HCT116 (cell line): Measurements from ENCODE around the gene KCNH6. TPM values are rescaled to one million over a fixed set of nuclear protein-coding genes. Genes with fewer than 3 reads are reported as not detected.

Experiments used
- ATAC-seq: fragments of 200-7000 bp; cut with Tn5 transposase; 2 replicates; pipeline ENCODE4 v1.9.1; 2020; ENCODE audit warnings: mild to moderate bottlenecking, moderate library complexity
- BruUV-seq: library from RNA; stranded (reverse); fragments of 400-500 nt; replicated peaks from 2 replicates; lab custom pipeline; 2021; lab: Mats Ljungman, UMichigan
- CTCF ChIA-PET: fragments of 300-600 bp; sonication (Branson Sonifier 250); formaldehyde crosslinking; loops from one replicate; lab custom pipeline; 2021; ENCODE audit warnings: antibody characterized with exemption; lab: Charles Lee
- POLR2A ChIA-PET: fragments of 300-600, 350-600 bp; sonication (Branson Sonifier 250); formaldehyde crosslinking; loops from one replicate; lab custom pipeline; 2021; ENCODE audit warnings: antibody characterized with exemption; lab: Charles Lee
- RAD21 ChIA-PET, 2 experiments: fragments of 300-600 bp; sonication (Branson Sonifier 250); formaldehyde crosslinking; loops; one replicate each; lab custom pipeline; 2023; ENCODE audit warnings: low total read pairs in 2 of 2; ENCODE audit not compliant: uncharacterized antibody in 2 of 2, unreplicated experiment in 2 of 2, low non-redundant PET in 1 of 2; lab: Charles Lee
- DNase-seq: peaks from one replicate; pipeline ENCODE4 v3.0.0-alpha.2; 2010; ENCODE audit warnings: low read depth, low spot score
- H2AFZ ChIP-seq: fragments of 200-600 bp; shearing (Covaris generic), sonication (generic); 2 replicates; pipeline ENCODE4 v1.6.1; 2017; ENCODE audit warnings: low read depth, mixed run types, mixed read lengths, antibody characterized with exemption, low read length; ENCODE audit not compliant: poor library complexity, severe bottlenecking
- H3K27ac ChIP-seq: 2 replicates; pipeline ENCODE4 v1.5.1; 2012; ENCODE audit warnings: low read depth, low read length
- H3K27me3 ChIP-seq: fragments of 200-600 bp; sonication (generic); 2 replicates; pipeline ENCODE4 v1.6.1; 2016; ENCODE audit warnings: mixed run types, low read length, mixed read lengths; ENCODE audit not compliant: insufficient read depth
- H3K36me3 ChIP-seq, 2 experiments: fragments of 200-500 bp in 1 of 2; fragments of 200-600 bp in 1 of 2; sonication (Bioruptor generic) in 1 of 2; sonication (generic) in 1 of 2; 2 replicates each; pipeline versions ENCODE4 v1.5.1 to v1.6.1; 2014 to 2016; ENCODE audit warnings: low read length in 2 of 2, inconsistent platforms in 1 of 2, mixed read lengths in 1 of 2, mixed run types in 1 of 2; ENCODE audit not compliant: insufficient read depth in 2 of 2, control insufficient read depth in 1 of 2
- H3K4me1 ChIP-seq, 2 experiments: fragments of 200-600 bp in 1 of 2; sonication (generic) in 1 of 2; 2 replicates each; pipeline versions ENCODE4 v1.5.1 to v1.6.1; 2012 to 2017; ENCODE audit warnings: low read length in 2 of 2, inconsistent platforms in 1 of 2, mild to moderate bottlenecking in 1 of 2, mixed read lengths in 1 of 2, mixed run types in 1 of 2, moderate library complexity in 1 of 2; ENCODE audit not compliant: insufficient read depth in 2 of 2, control insufficient read depth in 1 of 2
- H3K4me2 ChIP-seq: fragments of 200-600 bp; sonication (generic); 2 replicates; pipeline ENCODE4 v1.6.1; 2017; ENCODE audit warnings: mixed run types, low read length, mixed read lengths
- H3K4me3 ChIP-seq, 2 experiments: fragments of 200-600 bp in 1 of 2; sonication (generic) in 1 of 2; replicated peaks in 1 of 2; 2 replicates each; pipeline ENCODE4 v1.5.1; 2011 to 2016; ENCODE audit warnings: low read length in 2 of 2, control low read depth in 1 of 2, low read depth in 1 of 2, mild to moderate bottlenecking in 1 of 2, mixed read lengths in 1 of 2, mixed run types in 1 of 2
- H3K79me2 ChIP-seq: fragments of 200-600 bp; sonication (generic); 2 replicates; pipeline ENCODE4 v1.6.1; 2017; ENCODE audit warnings: mild to moderate bottlenecking, mixed run types, low read length, moderate library complexity, mixed read lengths; ENCODE audit not compliant: insufficient read depth
- H3K9ac ChIP-seq: fragments of 200-600 bp; sonication (generic); 2 replicates; pipeline ENCODE4 v1.6.1; 2016; ENCODE audit warnings: low read length, mixed read lengths
- H3K9me2 ChIP-seq: fragments of 200-600 bp; sonication (generic), shearing (Covaris generic); 2 replicates; pipeline ENCODE4 v1.6.1; 2017; ENCODE audit warnings: mixed run types, mild to moderate bottlenecking, moderate library complexity; ENCODE audit not compliant: insufficient read depth
- H3K9me3 ChIP-seq, 2 experiments: fragments of 200-500 bp in 1 of 2; fragments of 200-600 bp in 1 of 2; sonication (Bioruptor generic) in 1 of 2; sonication (generic) in 1 of 2; 2 replicates each; pipeline ENCODE4 v1.6.1; 2014 to 2017; ENCODE audit warnings: low read length in 2 of 2, mixed read lengths in 2 of 2, inconsistent platforms in 1 of 2, low read depth in 1 of 2, mild to moderate bottlenecking in 1 of 2, mixed run types in 1 of 2, moderate library complexity in 1 of 2; ENCODE audit not compliant: control insufficient read depth in 1 of 2, insufficient read depth in 1 of 2
- H4K20me1 ChIP-seq: fragments of 200-600 bp; sonication (generic), shearing (Covaris generic); 2 replicates; pipeline ENCODE4 v1.6.1; 2017; ENCODE audit warnings: mixed run types, mild to moderate bottlenecking, moderate library complexity; ENCODE audit not compliant: insufficient read depth
- CBX3 ChIP-seq: IDR thresholded peaks from 2 replicates; pipeline ENCODE4 v1.6.1; 2012; ENCODE audit warnings: low read depth
- EGR1 ChIP-seq: IDR thresholded peaks from 2 replicates; pipeline ENCODE4 v1.6.1; 2012; ENCODE audit warnings: low read depth
- ELF1 ChIP-seq: IDR thresholded peaks from 2 replicates; pipeline ENCODE4 v1.6.1; 2012; ENCODE audit warnings: low read depth, borderline replicate concordance
- EZH2 ChIP-seq: fragments of 200-600 bp; sonication (generic); IDR thresholded peaks from 2 replicates; pipeline ENCODE4 v1.6.1; 2017; ENCODE audit warnings: antibody characterized with exemption, mixed run types
- EZH2phosphoT487 ChIP-seq: fragments of 200-600 bp; IDR thresholded peaks from 2 replicates; pipeline ENCODE4 v1.6.1; 2018; ENCODE audit warnings: antibody characterized with exemption, borderline replicate concordance
- FOSL1 ChIP-seq: IDR thresholded peaks from 2 replicates; pipeline ENCODE4 v1.6.1; 2012; ENCODE audit warnings: low read depth
- POLR2A ChIP-seq: IDR thresholded peaks from 2 replicates; pipeline ENCODE4 v1.7.0; 2011; ENCODE audit warnings: borderline replicate concordance; ENCODE audit not compliant: insufficient read depth, insufficient read length; ENCODE audit errors: extremely low read depth
- POLR2AphosphoS5 ChIP-seq: IDR thresholded peaks from 2 replicates; pipeline ENCODE4 v1.6.1; 2011; ENCODE audit warnings: mild to moderate bottlenecking, low read depth, low read length, moderate library complexity
- RAD21 ChIP-seq: IDR thresholded peaks from 2 replicates; pipeline ENCODE4 v1.6.1; 2012; ENCODE audit warnings: low read depth, mild to moderate bottlenecking
- SP1 ChIP-seq: IDR thresholded peaks from 2 replicates; pipeline ENCODE4 v1.6.1; 2012; ENCODE audit warnings: low read depth
- TCF7L2 ChIP-seq: IDR thresholded peaks from 2 replicates; pipeline ENCODE4 v1.7.0; 2011; ENCODE audit warnings: borderline replicate concordance, inconsistent platforms; ENCODE audit not compliant: insufficient read depth, insufficient read length; ENCODE audit errors: extremely low read depth
- ZFX ChIP-seq: fragments of 450-650 bp; IDR thresholded peaks from 2 replicates; pipeline ENCODE4 v1.6.1; 2017
- intact Hi-C: fragments of 100-400 bp; cut with micrococcal nuclease; formaldehyde crosslinking; loops from 2 replicates; pipeline ENCODE4 v1.10.0; 2022
- total RNA-seq: library from RNA; stranded (reverse); gene quantifications from one replicate; pipeline ENCODE4 v1.2.1, GENCODE V29; 2021; ENCODE audit not compliant: unreplicated experiment
- TF ChIP-seq, protein P1 (sequence below), 3 experiments: fragments of 200-600 bp in 1 of 3; sonication (generic) in 1 of 3; IDR thresholded peaks in 2 of 3; conservative IDR thresholded peaks in 1 of 3; 2 replicates each; pipeline ENCODE4 v1.5.1; 2012 to 2017; ENCODE audit warnings: low read depth in 2 of 3, low read length in 2 of 3, antibody characterized with exemption in 1 of 3, borderline replicate concordance in 1 of 3, control low read depth in 1 of 3, mild to moderate bottlenecking in 1 of 3, mixed read lengths in 1 of 3, mixed run types in 1 of 3, moderate library complexity in 1 of 3; ENCODE audit not compliant: insufficient read depth in 1 of 3
- TF ChIP-seq, protein P2 (sequence below): IDR thresholded peaks from 2 replicates; pipeline ENCODE4 v1.6.1; 2012; ENCODE audit warnings: low read depth
- TF ChIP-seq, protein P3 (sequence below): IDR thresholded peaks from 2 replicates; pipeline ENCODE4 v1.6.1; 2012
- TF ChIP-seq, protein P4 (sequence below): IDR thresholded peaks from 2 replicates; pipeline ENCODE4 v1.6.1; 2011; ENCODE audit warnings: mild to moderate bottlenecking, low read length, moderate library complexity; ENCODE audit not compliant: insufficient replicate concordance; ENCODE audit errors: extremely low read depth

Gene KCNH6
- total RNA-seq, 1 experiment from 2014 or later = not detected

DNA sequence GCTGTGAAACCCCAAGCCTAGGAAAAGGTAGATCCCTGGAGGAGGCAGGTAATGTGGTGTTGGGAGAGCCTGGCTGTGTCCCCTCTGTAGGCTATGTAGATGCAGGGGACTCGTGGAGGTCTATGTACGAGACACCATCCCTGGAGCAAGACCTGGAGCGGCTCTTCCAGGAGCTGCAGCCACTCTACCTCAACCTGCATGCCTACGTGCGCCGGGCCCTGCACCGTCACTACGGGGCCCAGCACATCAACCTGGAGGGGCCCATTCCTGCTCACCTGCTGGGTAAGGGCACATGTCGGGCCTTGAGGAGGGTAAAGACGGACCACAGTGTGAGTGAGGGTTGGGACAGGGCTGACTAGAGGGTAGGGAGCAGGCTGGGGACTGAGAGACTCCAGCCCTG, 34.3 kb upstream of the KCNH6 start:
- no peaks in the 10 kb centered on the region; the same call in 1 of the 2 replicates for H3K27me3 ChIP-seq
- ChIA-PET POLR2A (interaction anchor here (0.6 kb wide), 1 partner anchor 43 kb away, joined by 3 read pairs; no protein-coding TSS in a partner anchor), RAD21 (no interaction called here), CTCF (interaction anchor here (1.5 to 2.7 kb wide), 2 partner anchors 10 to 123 kb away, joined by 3 to 6 read pairs; no protein-coding TSS in a partner anchor)
- no peaks in the 10 kb centered on the region for H4K20me1 ChIP-seq
- no peaks in the 10 kb centered on the region for H3K79me2 ChIP-seq
- ATAC-seq (no peak), DNase-seq (no peak)
- H3K4me2 ChIP-seq = no peak overlapping the region
- peaks cover 0 to 8% of the 10 kb centered on the region in 2 experiments; a peak in 3 of 4 replicates for H3K4me1 ChIP-seq
- intact Hi-C loops = no loop called here
- no peaks in the 10 kb centered on the region for H3K36me3 ChIP-seq
- H3K9me2 ChIP-seq = no peaks in the 10 kb centered on the region
- H3K9ac ChIP-seq = no peak overlapping the region
- H2AFZ ChIP-seq = no peak overlapping the region
- no peak overlapping the region for H3K27ac ChIP-seq
- no peak for TF ChIP-seq POLR2A
- no peak for TF ChIP-seq POLR2AphosphoS5
- TF ChIP-seq, protein P1, sequence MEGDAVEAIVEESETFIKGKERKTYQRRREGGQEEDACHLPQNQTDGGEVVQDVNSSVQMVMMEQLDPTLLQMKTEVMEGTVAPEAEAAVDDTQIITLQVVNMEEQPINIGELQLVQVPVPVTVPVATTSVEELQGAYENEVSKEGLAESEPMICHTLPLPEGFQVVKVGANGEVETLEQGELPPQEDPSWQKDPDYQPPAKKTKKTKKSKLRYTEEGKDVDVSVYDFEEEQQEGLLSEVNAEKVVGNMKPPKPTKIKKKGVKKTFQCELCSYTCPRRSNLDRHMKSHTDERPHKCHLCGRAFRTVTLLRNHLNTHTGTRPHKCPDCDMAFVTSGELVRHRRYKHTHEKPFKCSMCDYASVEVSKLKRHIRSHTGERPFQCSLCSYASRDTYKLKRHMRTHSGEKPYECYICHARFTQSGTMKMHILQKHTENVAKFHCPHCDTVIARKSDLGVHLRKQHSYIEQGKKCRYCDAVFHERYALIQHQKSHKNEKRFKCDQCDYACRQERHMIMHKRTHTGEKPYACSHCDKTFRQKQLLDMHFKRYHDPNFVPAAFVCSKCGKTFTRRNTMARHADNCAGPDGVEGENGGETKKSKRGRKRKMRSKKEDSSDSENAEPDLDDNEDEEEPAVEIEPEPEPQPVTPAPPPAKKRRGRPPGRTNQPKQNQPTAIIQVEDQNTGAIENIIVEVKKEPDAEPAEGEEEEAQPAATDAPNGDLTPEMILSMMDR (IDR thresholded peaks at IDR 0.05 in 2 of 3, conservative IDR thresholded peaks at IDR 0.05 in 1 of 3; ENCODE audit: borderline replicate concordance in 1 of 3, insufficient read depth in 1 of 3, low read depth in 2 of 3, low read length in 2 of 3) = no peak
- TF ChIP-seq ZFX = no peak
- no peak for TF ChIP-seq TCF7L2
- no peak for TF ChIP-seq EZH2
- TF ChIP-seq EGR1 = no peak
- TF ChIP-seq, protein P2, sequence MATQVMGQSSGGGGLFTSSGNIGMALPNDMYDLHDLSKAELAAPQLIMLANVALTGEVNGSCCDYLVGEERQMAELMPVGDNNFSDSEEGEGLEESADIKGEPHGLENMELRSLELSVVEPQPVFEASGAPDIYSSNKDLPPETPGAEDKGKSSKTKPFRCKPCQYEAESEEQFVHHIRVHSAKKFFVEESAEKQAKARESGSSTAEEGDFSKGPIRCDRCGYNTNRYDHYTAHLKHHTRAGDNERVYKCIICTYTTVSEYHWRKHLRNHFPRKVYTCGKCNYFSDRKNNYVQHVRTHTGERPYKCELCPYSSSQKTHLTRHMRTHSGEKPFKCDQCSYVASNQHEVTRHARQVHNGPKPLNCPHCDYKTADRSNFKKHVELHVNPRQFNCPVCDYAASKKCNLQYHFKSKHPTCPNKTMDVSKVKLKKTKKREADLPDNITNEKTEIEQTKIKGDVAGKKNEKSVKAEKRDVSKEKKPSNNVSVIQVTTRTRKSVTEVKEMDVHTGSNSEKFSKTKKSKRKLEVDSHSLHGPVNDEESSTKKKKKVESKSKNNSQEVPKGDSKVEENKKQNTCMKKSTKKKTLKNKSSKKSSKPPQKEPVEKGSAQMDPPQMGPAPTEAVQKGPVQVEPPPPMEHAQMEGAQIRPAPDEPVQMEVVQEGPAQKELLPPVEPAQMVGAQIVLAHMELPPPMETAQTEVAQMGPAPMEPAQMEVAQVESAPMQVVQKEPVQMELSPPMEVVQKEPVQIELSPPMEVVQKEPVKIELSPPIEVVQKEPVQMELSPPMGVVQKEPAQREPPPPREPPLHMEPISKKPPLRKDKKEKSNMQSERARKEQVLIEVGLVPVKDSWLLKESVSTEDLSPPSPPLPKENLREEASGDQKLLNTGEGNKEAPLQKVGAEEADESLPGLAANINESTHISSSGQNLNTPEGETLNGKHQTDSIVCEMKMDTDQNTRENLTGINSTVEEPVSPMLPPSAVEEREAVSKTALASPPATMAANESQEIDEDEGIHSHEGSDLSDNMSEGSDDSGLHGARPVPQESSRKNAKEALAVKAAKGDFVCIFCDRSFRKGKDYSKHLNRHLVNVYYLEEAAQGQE = no peak
- no peak for TF ChIP-seq RAD21
- TF ChIP-seq, protein P3, sequence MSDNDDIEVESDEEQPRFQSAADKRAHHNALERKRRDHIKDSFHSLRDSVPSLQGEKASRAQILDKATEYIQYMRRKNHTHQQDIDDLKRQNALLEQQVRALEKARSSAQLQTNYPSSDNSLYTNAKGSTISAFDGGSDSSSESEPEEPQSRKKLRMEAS = no peak
- no peak for TF ChIP-seq SP1
- TF ChIP-seq, protein P4, sequence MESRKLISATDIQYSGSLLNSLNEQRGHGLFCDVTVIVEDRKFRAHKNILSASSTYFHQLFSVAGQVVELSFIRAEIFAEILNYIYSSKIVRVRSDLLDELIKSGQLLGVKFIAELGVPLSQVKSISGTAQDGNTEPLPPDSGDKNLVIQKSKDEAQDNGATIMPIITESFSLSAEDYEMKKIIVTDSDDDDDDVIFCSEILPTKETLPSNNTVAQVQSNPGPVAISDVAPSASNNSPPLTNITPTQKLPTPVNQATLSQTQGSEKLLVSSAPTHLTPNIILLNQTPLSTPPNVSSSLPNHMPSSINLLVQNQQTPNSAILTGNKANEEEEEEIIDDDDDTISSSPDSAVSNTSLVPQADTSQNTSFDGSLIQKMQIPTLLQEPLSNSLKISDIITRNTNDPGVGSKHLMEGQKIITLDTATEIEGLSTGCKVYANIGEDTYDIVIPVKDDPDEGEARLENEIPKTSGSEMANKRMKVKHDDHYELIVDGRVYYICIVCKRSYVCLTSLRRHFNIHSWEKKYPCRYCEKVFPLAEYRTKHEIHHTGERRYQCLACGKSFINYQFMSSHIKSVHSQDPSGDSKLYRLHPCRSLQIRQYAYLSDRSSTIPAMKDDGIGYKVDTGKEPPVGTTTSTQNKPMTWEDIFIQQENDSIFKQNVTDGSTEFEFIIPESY = no peak
- no peak for TF ChIP-seq FOSL1
- no peak for TF ChIP-seq CBX3
- no peak for TF ChIP-seq EZH2phosphoT487
- TF ChIP-seq ELF1 = no peak
- no peak overlapping the region for H3K4me3 ChIP-seq
- H3K9me3 ChIP-seq = no peaks in the 10 kb centered on the region
- BruUV-seq = no TSS peak
